ENCODE data around the gene PCDHA2.

- TF ChIP-seq CTCF (IDR thresholded peaks at IDR 0.05; ENCODE audit: insufficient read depth, low read length), result no peak
- no peak for TF ChIP-seq POLR2AphosphoS5 (IDR thresholded peaks at IDR 0.05; ENCODE audit: low read depth)
- no peak for TF ChIP-seq REST (IDR thresholded peaks at IDR 0.05; ENCODE audit: insufficient replicate concordance, low read depth)
- no peak for TF ChIP-seq SPI1 (IDR thresholded peaks at IDR 0.05; ENCODE audit: borderline replicate concordance, low read depth)
These were observed 6.8 kb downstream of the PCDHA2 start for GRCh38 chr5:140801494-140801841.

Data from HL-60 (cell line).